Left kidney (tissue), 2 donors: ENCODE data around the gene PRELID3B. TPM values are rescaled to one million over a fixed set of nuclear protein-coding genes. Genes with fewer than 3 reads are reported as not detected.

Source experiments
- DNase-seq: peaks from one replicate; pipeline ENCODE4 v3.0.0-alpha.2; 2013
- polyA plus RNA-seq: library from polyadenylated mRNA; unstranded; fragments of 120-200 nt; gene quantifications from one replicate; pipeline ENCODE4 v1.2.1, GENCODE V29; 2013; ENCODE audit not compliant: insufficient read length

PRELID3B gene
- polyA plus RNA-seq, 1 donor: 75.9 TPM

DNA sequence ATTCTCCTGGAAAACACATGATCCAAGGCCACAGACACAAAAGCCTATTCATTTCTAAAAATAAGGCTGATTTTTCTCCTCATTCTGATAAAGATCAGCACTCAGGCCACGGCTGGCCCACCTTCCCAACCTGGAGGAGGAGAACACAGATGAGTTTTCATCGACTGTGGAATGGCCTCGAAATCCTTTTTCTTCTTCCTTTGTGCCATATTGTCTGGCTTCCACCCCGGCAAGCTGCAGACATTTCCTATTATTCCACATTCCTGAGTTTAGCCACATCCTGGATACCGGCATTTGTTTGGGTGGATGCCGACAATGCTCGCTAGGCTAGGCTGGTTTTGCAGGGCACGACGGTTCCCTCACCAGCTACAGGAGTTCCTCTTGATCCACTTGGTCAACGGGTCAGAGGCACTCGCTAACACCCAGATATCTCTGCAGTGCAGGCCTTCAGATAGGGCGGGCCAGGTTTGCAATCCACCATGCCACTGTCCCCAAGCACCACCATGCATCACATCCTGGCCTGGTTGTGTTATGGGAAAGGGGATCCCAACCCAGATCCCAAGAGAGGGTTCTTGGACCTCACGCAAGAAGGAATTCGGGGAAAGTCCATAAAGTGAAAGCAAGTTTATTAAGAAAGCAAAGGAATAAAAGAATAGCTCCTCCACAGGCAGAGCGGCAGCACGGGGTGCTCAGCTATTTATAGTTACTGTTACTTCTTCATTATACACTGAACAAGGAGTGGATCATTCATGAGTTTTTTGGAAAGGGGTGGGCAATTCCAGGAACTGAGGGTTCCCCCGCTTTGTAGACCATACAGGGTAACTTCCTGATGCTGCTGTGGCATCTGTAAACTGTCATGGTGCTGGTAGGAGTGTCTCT lies 31.4 kb downstream of the PRELID3B start:
- no peak for DNase-seq

DNA sequence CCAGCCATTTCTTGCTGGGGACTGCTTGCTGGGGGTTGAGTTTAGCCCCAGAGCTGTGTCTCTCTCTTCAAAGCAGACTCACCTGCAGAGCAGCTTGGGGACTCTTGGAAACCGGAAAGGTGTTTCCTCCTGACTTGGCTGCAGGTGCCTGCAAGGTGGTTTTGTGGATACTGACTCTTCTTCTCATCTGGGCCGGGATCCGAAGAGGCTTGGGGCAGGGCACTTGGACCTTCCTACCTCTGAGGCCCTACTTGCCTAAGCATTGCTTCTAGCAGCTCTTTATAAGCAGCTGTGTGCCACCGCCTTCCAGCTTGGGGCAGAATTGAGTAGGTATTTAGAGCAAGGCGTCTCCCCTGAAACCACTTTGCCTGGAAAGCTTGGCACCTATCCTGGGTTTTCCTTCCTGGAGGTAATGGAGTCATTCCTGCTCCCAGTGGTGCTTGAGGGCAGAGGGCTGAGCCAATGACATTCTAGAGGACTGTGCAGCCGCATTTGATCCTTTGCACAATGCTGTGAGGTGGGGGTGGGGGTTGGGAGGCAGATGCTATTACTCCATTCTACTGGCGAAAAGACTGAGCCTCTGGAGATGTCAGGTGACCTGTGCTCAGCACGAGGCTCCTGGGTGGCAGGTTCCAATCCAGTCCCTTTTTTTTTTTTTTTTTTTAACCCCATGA lies 32.1 kb downstream of the PRELID3B start:
- no peak for DNase-seq

DNA sequence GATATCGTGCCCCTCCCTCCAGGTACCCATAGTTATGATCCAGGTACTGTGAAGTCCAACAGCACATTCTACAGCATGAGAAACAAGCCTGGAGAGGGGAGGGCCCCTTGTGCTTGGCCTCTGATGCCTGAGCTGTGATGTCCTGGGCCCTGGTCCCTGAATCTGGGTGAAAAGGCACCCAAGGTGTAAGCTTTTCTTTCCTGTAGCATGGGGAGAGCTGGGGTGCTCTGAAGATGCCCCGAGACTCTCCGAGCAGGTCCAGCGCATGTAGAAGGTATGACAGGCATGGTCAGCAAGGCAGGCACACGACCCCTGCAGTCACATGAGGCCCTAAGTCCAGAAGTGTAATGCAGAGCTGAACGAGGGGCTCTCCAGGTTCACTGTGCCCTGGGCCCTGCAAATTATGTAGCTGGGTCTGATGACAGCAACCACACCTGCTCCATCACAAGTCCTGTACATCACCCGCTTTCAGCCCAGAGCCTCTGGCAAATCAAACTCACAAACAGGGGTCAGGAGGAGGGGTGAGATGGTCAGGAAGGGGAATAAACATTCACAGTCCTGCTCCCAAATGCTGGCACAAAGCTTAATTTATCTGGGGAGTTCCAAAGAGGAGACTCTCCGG lies 33.8 kb downstream of the PRELID3B start:
- no peak for DNase-seq

DNA sequence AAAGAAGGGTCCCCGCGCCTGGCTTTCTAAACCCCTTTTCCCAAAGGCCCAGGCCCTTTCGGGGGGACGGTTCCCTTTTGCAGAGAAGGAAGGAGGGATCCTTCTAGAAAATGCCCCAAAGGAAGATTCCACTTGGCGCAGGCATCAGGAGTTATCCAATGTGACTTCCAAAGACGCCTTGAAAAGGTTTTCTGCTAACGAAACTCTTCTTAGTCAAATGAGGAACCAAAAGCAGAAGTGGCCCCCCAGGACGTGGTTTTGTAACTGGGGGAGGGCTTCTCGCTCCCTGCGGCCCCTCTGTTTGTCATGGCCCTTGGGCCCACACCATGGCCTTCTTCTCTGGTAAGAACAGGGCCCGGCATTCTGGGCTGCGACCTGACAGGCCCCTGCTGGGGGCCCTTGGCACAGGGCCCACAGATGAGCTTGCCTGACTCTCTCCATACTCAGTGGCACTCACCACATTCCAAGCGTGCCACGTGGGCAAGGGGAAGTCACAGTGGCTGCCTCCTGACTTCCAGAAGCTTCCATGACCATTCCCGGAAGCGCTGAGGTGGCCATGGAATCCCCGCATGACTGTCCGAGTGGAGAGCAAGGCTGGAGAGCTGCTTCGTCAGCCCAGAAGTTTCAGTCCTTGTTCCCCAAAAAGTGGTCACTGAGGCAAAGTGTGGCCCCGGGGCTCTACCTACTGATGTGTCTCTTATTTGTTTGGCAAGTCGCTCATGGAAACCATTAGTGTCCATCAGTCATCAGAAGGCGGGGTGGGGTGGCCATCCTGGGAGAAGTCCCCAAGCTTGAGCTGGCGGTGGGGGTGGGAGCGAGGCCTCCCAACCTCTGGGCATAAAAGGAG lies 34.7 kb downstream of the PRELID3B start:
- no peak for DNase-seq

DNA sequence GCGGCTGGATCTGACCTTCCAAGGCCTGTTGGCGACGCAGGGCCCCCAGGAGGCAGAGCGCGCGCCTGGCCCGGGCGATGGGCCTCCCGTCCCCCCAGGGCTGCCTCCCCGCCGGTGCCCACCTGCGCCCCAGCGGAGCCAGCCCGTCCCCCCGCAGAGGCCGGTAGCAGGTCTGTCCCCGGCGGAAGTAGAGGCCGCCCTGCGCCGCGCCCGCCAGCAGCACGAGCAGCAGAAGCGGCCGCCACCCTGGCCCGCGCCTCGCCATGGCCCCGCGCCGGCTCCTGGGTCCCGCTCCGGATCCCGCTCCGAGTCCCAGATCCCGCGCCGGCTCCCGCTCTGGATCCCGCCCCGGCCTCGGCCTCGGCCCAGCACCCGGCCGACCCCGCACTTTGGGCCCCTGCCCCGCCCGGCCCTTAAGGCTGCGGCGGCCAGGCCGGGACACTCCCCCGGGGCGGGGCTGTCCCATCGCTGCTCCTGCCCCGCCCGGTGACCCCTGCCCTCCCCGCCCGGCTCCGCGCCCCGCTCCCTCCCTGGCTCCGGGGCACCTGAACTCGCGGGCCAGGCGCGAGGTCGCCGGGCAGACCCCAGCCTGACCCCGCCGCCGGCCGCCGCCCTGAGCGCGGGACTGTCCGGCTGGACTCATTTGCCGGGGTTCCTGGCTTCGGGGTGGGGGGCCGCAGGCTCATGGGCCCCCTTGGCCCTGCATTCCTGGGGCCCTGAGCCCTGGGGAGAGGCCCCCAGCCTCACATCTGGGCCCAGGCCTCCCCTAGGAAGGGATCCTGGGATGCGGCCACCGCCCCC lies 35.5 kb downstream of the PRELID3B start, which contains the start of gene CTSZ:
TSS of gene CTSZ (minus strand) at position 391 of the 801 bp plus-strand sequence. CDS start at position 265, 126 bp downstream.
- DNase-seq: peak; percentile 46

DNA sequence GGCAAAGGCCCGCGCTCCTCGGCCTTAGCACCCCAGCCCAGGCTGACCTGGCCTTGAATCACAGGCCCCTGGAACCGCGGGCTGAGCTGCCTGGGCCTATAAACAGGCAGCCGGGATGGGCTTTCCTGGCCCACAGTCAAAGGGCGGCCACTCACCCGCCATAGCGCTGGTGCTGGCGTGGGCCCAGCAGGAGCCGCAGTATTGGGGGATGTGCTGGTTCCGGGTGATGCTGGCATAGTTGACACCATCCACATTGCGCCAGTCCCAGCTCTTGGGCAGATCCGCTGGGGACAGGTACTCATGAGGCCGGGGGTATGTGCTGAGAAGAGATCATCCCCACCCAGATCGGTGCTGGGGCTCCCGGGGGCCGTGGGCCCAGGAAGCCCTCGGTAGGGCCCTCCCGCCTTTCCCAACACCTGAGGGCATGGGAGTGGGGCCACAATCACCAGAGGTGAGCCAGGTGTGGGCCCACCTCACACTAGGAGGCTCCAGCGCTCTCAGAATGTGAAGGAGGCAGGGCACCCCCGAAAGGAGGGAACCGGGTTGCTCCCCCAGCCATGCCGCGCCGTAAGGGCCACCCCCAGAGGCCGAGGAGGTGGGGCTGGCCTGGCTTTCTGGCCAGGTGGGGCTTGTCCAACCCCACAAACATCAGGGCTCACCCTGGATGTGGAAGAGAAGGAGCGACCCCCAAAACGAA lies 36.3 kb downstream of the PRELID3B start:
- DNase-seq: no peak

DNA sequence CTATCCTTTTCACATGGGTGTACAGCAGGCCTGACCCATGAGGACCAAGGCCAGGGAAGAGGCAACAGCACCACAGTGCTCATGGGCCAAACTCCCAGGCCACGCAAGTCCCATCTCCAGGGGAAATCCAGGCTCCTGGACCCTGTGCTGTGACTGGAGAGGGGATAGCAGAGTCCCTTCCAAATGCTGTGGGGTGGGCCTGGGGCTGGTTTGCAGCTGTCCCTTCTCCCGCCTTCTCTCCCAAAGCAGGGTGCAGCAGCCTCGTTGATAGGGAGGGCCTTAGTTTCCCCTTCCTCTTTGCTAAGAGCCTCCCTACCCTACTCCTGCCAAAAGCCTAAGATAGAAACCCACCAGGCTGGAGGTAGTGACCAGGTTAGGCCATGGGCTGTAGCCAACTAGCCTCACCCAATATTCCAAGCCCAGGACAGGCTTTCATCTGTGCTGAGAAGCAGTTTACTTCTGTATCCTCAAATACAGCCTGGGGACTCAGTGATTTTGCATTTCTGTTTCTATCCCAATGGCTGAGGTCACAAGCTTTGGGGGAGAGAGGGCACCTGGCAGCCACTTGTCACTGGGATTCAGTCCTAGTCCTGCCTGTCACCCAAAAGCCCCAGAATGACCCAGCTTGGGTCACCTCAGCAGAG lies 36.9 kb downstream of the PRELID3B start:
- no peak for DNase-seq

DNA sequence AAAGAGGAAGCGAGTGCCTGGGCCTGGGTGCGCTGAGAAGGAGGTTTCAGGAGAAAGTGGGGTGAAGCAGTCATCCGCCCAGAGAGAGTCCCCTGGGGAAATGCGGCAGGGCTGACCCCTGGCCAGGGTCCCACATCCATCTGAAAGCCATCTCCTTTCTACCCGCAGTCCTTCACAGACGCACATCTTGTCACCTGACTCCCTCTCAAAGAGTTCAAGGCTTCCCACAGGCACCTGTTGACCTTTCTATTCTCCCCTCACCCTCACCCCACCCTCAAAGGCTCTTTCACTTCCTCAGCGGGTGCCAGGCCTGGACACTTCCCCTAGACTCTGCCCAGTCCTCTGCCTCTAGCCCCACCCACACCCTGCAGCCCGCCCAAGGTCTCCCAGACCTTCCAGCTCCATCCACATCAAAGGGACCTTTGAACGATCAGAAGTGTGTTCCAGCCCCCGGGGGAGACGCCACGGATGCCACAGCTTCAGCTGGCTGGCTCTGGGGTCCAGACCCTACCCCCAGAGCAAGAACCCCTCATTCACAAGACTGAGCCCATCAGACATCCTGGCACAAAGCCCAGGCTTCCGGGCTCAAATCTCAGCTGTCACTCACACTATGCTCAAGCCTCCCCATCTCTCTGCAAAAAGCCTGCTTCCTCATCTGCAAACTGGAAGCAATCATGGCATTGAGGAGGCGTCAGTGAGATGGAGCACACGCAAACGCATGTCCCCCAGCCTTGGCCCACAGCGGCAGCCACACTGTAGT lies 37.6 kb downstream of the PRELID3B start:
- DNase-seq: no peak

DNA sequence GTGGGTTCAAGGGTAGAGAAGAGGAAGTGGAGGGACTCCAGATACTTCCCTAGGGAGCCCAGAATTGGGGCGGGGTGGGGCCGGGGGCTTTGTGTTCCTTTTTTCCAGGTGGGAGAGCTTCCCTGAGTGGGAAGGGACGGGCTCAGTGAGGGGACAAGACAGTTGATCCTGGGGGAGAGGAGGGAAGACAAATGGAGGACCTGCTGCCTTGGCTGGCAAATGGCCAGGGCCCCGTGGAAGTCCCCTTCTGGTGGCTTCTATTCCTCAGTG lies 38.2 kb downstream of the PRELID3B start:
- no peak for DNase-seq

DNA sequence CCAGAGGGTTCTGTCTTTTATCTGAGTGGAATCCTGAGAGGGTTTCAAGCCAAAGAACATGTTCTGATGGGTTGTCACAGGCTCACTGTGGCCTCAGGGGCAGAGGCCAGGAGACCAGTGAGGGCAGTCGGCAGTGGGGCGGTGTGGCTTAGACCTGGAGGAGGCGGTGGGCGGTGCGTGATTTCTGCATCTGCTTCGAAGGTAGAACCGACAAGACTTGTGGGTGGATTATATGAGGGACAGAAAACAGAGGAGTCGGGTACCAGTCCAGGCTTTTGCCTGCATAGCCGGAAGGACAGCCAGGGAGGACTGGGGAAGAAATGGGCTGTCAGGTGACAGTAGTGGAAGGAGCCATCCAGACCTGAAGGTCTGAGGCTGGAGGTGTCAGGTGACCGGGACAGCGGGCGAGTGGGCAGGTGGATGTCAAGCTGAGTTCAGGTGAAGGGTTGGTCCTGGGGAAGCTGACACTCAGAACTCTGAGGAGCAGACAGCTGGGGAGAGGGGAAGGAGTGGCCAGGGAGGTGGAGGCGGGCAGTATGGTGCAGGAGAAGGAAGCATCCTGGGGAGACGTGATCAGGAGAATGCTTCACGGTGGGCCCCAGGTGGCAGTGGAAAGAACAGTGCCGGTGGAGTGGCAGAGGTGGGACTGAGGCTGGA lies 38.6 kb downstream of the PRELID3B start:
- no peak for DNase-seq

DNA sequence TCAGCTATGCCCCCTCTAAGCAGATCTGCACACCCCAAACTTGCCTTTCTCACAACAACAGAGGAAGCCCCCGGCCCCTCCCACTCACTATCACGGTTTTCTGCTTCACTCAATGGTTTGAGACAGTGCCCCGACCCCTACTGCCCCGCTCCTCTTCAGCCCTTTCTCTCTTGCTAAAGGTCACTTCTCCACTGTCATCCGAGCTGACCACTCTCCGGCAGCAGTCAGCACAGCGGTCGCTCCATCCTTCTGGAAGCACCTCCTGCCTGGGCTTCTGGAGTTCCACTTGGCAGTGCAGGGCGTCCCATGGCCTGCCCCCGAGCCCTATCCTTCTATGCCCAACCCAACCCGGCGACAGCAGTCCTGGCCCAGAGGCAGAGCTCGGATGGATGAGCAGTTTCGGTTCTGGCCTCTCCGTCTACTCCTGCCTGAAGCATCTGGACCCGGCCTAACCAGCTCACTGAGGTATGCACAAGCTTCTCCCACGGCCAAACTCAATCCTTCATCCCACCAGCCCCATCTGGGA lies 39.6 kb downstream of the PRELID3B start:
- DNase-seq: no peak

DNA sequence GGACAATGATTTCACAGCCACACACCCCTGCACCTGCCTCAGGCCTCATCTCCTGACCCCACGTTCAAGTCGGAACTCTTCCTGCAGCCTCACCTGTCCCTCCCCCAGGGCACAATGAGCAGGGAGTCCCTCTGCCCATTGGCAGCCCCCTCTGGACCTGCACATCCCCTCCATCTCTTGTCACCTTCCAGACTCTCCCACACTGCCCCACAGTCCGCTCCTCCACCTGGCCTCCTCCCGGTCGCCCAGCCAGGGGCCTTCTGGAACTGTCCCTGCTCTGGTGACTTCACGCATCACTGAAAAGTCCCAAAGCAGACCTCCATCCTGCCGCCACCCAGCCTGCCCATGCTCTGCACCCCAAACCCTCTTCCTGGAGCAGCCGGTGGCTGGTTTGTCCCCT lies 40.2 kb downstream of the PRELID3B start:
- no peak for DNase-seq

DNA sequence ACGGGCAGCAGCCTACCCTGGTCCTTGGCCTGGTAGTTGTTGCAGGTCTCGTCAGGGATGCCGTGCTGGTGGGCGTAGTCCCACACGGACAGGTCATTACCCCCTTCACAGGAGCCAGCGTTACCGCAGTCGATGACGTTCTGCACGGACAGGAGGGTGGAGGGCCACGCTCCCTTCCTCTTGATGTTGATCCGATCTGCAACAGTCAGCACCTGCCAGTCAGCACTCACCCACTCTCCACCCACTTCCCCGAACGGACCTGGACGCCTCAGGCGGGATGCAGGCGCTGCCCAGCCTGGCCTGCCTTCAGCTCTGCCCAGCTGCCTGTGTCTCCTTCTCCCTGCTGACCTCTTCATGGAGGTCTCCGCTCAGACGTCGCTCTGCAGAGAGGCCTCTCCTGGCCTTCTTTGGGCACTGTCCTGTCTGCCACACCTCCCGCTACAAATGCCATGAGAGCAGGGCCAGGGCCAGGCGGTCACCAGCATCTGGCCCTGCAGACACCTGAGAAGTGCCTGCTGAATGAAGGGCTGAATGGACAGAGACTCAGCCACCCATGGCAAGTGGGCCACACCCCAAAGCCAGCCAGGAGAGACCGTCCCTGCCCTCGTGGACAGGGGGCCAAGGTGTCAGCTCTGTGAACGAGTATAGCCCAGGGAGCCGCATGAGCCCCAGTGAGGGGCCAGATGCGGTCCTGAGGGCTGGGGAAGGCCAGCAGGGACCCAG lies 41.0 kb downstream of the PRELID3B start:
- DNase-seq: no peak

DNA sequence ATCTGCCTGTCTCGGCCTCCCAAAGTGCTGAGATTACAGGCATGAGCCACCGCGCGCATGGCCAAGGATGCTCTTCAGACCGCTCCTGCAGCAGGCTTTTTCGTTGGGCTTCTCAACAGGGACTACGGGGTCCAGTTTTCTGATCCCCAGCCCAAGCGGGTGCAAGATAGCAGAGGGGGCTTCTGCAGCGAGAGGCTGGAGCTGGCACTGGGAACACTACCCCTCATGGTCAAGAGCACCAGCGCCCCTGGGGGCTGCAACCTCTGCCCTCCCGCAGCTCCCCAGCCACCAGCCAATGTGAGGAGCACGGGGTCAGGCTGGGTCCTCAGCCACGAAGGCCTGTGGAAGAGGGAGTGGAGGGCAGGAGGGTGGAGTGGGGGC lies 41.5 kb downstream of the PRELID3B start:
- no peak for DNase-seq

DNA sequence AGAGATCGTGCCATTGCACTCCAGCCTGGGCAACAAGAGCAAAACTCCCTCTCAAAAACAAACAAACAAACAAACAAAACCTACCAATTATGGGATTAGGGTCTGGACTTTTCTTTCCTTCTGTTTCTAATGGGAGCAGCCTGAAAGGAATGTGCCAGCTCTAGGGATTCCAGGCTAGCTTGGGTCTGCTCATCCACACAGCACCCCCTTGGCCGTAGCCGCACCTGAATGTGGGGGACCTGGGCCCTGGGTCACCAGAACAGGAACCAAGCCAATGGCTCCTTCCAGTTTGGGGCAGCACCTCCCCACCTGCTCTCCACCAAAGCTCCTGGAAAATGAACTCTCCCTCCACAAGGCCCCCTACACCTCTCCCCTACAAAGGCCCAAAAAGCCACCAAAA lies 42.3 kb downstream of the PRELID3B start:
- DNase-seq: no peak

DNA sequence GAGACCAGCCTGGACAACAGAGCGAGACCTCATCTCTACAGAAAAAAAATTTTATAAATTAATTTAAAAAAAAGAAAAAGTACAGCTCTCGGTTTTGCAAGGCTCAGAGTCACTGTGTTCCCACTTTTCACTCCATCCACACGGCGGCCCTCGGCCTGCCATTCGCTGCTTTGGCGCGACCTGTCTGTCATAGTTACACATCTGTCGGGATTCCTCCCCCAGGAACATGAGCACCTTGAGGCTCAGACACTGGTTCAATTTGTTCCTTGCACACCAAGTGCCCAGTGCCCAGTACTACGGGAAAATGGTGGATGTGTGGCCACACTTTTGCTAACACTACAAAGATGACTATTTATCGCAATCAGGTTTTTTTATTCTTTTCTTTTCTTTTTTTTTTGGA lies 43.9 kb downstream of the PRELID3B start:
- no peak for DNase-seq

DNA sequence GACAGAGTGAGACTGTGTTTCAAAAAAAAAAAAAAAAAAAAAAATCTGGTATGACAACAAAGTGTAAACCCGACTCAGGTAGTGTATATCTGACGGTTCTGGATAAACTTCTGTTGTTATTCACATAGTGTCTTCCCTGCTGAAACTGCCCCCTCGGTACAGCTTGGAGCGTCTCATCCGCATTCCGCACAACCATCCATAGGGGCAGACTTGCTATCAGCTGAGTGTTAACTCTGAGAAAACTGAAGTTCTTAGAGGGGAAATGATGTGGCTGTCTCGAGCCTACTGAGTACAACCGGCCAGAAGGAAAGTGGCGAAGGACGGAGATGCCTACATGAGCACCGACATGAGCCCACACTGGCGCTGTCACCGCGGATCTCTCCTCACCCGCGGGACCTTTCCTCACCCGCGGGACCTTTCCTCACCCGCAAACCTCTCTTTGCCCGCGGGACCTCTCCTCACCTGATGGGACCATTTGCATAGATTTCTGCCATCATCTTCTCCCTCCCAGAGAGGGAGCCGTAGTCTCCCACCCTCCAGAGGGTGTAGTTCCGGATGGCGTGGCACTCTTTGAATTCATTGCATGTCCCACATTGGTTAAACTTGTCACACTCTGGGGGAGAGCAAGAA lies 45.3 kb downstream of the PRELID3B start:
- DNase-seq: no peak

DNA sequence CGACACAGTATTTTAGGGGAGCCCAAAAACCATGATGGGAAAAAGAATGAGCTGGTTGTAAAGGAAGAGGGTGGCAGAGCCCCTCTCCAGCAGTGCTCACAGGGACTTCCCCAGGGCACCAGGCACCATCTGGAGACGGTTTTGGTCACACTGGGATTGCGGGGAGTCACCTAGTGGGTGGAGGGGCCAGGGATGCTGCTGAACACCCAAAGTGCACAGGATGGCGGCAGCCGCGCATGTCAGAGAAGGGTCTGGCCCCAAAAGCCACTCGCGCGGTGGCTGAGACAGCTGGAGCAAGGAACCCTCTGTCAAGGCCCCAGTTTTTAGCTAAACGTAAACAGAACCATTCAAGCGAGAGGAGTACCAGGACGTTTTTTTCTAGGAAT lies 46.4 kb downstream of the PRELID3B start:
- DNase-seq: no peak
